Dedifferentiated amniotic fluid mesenchymal stem cell (primary cell): ENCODE results near the gene IL22RA2.
A peak's percentile ranks its signal among the peaks of the same experiment; 100 is the strongest.

Experiments used
- DNase-seq: peaks from one replicate; pipeline ENCODE4 v3.0.0-alpha.2; 2016; ENCODE audit errors: extremely low spot score

The IL22RA2 gene

DNA sequence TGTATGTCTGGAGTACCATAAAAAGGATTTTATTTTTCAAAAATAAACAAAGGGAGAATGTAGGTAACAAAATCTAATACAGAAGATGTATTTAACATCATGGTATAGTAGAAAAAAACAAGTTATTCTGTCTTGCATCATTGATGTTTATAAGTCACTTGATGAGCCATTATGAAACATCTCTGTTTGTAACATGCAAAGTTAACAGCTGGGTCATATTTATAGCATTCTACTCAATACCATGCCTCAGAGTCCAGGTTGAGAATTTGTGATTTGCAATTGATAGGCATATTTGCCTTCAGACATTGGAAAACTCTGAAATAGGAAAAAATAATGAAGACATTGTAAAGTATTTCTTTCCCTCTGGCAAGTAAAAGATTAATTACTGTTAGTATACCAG lies 76.4 kb downstream of the IL22RA2 start:
- no peak for DNase-seq

DNA sequence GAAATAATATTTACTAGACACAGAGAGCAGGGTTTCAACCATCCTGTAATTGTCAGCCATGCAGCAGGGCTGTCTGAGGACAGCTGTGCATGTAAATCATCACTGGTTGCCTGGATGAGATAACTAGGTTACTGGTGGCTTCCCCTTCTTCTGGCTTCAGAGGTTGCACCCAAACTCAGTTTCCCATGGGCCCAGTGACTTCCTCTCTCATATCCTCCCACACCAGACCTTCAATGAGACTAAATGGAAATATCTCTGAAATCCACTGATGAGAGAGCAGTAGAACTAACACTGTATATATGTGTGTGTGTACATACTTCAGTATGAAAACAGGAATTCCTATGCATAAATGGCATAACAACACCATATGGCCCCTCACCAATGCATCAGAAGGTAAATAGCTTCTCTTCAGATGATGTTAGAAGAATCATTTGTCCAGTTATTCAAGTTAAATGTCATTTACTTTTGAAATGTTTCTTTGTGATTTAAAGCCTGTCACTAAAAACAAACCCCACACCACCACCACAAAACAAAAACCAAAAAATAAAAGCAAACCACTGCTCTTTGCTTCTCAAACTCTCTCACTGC lies 77.7 kb downstream of the IL22RA2 start:
- no peak for DNase-seq

DNA sequence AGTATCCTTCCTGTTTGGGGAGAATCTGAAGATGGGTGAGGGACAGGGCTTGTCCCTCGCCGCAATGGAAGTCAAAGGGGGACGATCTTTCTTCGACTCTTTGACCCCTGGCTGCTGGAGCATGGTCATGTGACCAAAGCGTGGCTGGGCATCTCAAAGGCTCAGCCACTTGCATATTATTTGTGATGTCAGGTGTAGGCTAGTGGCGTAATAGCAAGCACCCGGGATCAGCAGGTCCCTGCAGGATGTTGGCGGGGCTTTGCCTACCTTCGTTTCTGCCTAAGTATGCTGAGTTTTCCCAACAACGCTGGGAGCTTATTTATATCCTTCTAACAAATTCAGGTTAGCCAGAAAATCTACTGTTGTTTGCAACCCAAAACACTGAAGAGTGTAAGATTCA lies 78.4 kb downstream of the IL22RA2 start:
- no peak for DNase-seq

DNA sequence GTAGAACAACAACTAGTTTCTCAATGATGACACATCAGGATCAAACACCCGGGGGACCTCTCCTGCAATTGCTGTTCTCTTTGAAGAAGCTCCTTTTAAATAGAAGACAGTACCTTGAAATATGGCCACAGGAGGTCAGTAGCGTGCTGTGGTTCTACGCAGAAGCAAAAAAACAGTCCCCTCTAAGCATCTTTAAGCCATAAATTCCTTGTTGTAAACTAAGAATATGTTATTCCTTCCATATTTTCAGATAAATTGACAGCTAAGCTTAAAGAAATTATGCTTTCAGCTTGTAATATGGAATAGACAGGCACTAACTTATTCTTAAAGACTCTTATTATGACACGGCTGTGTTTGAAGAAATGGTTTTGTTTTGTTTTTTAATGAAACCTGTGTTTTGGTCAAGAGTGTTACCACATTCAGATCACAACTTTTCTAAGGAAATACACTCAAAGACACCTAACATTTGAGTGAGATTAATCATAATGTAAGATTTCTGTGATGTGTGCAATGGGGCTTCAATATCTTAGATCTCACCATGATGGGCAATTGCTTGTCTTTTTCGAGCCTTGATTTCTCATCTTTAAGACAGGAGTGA lies 78.9 kb downstream of the IL22RA2 start:
- peak; percentile 73 for DNase-seq
